Measurements from ENCODE around the gene APBB2.

DNA sequence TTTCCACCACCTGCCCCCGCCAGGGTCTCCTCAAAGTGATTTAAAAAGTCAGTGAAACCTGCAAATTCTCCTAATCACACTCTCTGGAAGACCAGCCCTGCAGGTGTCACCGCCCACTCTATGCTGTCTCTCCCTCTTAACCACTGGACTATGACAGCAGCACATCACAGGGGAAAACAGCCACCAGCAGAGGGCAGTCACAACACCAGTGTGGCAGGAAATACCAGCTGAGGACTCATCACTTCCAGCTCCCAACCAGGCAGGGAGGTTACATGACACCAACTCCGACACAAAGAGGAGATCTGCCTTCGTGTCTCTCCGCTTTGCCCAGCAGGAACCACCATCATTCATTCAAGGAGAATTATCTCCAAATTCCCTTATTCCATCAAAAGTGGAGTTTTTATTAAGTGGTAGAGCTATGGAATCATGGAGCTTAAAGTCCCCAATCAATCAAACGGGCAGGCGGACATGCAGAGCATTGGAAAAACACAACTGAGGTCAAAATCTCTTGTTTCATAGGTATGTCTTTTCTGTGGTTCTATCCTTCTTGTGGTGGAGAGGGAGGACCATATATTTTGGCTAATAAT, 373.3 kb downstream of the APBB2 start:
- TF ChIP-seq, protein P1, sequence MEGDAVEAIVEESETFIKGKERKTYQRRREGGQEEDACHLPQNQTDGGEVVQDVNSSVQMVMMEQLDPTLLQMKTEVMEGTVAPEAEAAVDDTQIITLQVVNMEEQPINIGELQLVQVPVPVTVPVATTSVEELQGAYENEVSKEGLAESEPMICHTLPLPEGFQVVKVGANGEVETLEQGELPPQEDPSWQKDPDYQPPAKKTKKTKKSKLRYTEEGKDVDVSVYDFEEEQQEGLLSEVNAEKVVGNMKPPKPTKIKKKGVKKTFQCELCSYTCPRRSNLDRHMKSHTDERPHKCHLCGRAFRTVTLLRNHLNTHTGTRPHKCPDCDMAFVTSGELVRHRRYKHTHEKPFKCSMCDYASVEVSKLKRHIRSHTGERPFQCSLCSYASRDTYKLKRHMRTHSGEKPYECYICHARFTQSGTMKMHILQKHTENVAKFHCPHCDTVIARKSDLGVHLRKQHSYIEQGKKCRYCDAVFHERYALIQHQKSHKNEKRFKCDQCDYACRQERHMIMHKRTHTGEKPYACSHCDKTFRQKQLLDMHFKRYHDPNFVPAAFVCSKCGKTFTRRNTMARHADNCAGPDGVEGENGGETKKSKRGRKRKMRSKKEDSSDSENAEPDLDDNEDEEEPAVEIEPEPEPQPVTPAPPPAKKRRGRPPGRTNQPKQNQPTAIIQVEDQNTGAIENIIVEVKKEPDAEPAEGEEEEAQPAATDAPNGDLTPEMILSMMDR (conservative IDR thresholded peaks at IDR 0.05; ENCODE audit: low read depth, low read length): peak; percentile 80
- TF ChIP-seq MXI1 (IDR thresholded peaks at IDR 0.05; ENCODE audit: borderline replicate concordance, low read depth, low read length) (no peak), CEBPB (IDR thresholded peaks at IDR 0.05; ENCODE audit: low read depth, low read length) (no peak), POLR2A (IDR thresholded peaks at IDR 0.05; ENCODE audit: low read depth, low read length) (no peak), RAD21 (IDR thresholded peaks at IDR 0.05; ENCODE audit: low read length) (peak; percentile 57), RFX5 (IDR thresholded peaks at IDR 0.05; ENCODE audit: low read depth, low read length) (no peak), MAFK (IDR thresholded peaks at IDR 0.05; ENCODE audit: low read depth, low read length) (no peak), FOS (IDR thresholded peaks at IDR 0.05; ENCODE audit: low read depth, low read length) (no peak), BHLHE40 (IDR thresholded peaks at IDR 0.05; ENCODE audit: low read depth, low read length) (no peak)
- TF ChIP-seq, protein P2, sequence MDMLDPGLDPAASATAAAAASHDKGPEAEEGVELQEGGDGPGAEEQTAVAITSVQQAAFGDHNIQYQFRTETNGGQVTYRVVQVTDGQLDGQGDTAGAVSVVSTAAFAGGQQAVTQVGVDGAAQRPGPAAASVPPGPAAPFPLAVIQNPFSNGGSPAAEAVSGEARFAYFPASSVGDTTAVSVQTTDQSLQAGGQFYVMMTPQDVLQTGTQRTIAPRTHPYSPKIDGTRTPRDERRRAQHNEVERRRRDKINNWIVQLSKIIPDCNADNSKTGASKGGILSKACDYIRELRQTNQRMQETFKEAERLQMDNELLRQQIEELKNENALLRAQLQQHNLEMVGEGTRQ (IDR thresholded peaks at IDR 0.05; ENCODE audit: low read depth, low read length): no peak

All from IMR-90 (cell line).